IPS-11a (cell line): ENCODE results near the gene FBXW9.
"Not testable (repeated sequence)": the region's sequence is repeated elsewhere in the genome, so short reads cannot be mapped to it uniquely, and the experiment has no call there.

Experiments
- H3K4me3 ChIP-seq: one replicate; pipeline ENCODE4 v1.5.1; 2013; ENCODE audit warnings: low read depth, low read length, control low read depth

Gene FBXW9

DNA sequence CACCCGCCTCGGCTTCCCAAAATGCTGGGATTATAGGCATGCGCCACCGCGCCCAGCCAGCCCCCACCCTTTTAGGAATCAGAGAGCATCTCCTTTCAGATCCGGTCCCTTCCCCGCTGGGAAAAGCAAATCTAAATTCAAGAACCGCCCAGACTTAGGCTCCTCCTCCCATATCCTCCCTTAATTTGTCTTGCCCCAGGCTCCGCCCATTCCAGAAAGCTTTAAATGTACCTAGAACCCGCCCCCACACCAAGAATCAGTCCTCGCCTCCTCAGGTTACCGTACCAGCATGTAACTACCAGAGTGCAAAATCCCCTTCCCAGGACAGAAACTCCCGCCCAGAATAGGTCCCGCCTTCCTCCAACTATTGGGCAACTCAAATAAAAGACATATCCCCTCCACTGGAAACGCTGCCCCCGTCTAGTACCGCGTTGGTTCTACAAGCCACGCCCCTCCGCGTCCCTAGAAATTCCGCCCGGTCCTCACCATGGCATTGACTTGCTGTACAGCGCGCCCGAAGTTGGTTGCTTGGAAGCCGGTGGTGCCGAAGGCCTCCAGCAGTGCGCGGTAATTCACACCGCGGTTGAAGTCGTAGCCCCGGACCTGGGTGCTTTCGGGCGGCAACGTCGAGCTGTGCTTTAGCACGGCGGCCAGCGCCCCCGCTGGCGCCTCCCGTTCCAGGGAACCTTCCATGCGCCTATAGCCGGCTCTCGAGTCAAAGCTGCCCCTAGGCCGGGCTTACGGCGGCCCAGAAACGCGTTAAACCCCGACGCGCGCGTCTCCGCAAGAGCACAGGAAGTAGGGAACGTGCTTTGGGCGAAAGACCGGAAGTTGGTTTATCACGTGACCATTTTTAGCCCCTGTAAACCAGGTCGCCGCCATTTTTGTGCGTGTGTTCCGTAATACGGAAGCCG is 15.1 kb downstream of the FBXW9 start, which contains the start of gene DHPS:
DHPS (minus strand) TSS at position 807 of the 914 bp plus-strand sequence; CDS start at position 693, 114 bp downstream.
- peak within 1 kb of the TSS; percentile 96 for H3K4me3 ChIP-seq

DNA sequence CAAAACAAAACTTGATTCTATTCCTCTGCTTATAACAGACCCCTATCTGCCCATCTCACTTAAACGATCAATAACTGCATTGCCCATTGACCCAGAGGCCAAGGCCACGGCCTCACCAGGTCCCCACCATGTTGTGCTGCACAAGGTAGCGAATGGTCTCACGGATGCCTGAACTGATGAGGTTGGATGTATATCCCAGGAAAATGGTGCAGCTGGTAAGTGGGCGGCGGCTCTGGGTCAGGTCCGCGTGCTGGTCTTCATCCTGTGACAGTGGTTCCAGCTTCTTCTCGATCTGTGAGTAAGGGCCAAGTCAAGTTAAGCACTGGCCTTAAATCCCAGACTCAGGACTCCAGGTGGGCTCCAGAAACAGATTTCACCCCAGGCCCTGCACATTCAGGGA is 16.4 kb downstream of the FBXW9 start:
- no peak overlapping the region for H3K4me3 ChIP-seq

DNA sequence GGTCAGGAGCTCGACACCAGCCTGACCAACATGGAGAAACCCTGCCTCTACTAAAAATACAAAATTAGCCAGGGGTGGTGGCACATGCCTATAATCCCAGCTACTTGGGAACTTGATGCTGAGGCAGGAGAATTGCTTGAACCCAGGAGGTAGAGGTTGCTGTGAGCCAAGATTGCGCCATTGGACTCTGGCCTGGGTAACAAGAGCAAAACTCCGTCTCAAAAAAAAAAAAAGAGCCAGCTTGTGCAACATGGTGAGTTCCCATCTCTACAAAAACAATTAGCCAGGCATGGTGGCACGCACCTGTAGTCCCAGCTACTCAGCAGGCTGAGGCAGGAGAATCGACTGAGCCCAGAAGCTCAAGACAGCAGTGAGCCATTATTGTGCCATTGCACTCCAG is 18.4 kb downstream of the FBXW9 start:
- not testable (repeated sequence) for H3K4me3 ChIP-seq

DNA sequence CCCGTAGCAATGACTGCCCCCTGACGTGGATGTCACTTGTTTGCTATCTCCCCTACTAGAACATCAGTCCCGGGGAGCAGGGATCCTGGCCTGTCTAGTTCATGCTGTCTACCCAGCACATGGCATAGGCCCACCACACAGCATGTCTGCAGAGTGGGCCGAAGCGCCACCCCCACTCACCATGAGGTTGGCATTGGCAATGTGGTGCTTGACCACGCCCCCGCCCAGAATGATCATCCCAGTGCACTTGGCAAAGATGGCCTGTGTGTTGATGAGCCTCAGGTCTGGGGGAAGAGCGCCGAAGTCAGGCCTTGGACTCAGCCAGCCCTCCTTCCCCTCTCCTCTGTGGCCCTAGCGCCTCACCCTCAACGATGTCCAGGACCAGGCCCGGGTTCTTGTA is 19.5 kb downstream of the FBXW9 start:
- no peak overlapping the region for H3K4me3 ChIP-seq

DNA sequence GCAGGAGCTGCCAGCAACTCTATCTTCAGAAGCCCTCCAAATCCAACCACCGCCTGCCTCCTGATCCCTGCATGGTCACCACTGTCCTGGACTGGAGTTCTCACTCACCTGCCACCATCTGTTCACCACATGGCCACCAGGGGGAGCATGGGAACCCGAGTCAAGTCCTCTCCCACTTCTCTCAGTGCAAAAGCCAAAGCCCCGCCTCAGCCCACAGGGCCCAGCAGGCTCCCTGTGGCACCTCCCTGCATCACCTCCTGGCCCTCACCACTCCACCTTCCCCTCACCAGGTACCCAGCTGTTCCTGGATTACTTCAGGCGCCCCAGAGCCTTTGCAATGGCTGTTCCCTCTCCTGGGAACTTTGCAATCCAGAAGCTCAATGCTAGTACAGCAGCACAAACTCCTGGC is 20.0 kb downstream of the FBXW9 start:
- H3K4me3 ChIP-seq = no peak overlapping the region

DNA sequence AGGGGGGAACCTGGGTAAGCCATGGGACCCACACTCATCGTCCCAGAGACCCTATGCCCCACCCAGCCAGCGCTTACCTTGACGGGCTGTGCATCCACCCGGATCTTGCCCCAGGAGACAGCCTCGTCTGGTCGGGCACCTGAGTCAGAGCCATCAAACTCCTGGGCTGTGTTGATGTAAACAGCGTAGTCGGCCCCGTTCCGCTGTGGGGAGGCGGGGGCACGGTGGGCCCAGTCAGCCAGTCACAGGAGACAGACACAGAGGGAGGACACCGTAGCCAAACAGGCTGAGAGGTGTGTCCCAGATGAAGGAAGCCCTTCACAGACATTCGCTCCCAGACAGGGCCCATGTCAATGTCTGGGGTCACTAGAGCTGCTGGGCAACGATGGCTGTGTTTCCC is 20.5 kb downstream of the FBXW9 start:
- H3K4me3 ChIP-seq = no peak overlapping the region

DNA sequence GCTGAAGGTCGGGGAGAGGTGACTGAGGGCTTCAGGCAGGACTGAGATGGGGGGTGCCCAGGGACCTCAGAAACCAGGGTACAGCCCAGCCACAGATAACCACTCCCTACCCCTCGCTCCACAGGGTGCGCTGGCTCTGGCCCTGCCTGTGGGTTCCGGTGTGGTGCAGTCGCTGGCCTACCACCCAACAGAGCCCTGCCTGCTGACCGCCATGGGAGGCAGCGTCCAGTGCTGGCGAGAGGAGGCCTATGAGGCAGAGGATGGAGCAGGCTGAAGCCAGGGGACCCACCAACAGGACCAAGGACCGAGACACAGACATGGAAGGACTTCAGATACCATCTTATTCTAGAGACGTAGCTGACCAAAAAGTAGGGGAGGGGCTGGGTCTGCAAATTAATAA is 21.0 kb downstream of the FBXW9 start:
- no peak overlapping the region for H3K4me3 ChIP-seq

DNA sequence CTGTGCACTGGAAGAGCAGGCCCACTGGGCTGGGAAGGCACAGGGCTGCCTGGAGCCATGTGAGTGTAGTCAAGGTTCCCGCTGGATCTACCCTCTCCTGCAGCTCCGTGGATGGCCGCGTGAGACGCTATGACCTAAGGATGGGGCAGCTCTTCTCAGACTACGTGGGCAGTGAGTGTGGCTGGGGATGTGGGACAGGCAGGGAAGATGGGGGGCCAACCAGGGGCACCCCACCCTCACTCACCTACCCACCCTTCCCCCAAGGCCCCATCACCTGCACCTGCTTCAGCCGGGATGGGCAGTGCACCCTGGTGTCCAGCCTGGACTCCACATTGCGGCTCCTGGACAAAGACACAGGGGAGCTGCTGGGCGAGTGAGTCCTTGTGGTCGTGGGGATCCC is 23.7 kb downstream of the FBXW9 start:
- H3K4me3 ChIP-seq = no peak overlapping the region

DNA sequence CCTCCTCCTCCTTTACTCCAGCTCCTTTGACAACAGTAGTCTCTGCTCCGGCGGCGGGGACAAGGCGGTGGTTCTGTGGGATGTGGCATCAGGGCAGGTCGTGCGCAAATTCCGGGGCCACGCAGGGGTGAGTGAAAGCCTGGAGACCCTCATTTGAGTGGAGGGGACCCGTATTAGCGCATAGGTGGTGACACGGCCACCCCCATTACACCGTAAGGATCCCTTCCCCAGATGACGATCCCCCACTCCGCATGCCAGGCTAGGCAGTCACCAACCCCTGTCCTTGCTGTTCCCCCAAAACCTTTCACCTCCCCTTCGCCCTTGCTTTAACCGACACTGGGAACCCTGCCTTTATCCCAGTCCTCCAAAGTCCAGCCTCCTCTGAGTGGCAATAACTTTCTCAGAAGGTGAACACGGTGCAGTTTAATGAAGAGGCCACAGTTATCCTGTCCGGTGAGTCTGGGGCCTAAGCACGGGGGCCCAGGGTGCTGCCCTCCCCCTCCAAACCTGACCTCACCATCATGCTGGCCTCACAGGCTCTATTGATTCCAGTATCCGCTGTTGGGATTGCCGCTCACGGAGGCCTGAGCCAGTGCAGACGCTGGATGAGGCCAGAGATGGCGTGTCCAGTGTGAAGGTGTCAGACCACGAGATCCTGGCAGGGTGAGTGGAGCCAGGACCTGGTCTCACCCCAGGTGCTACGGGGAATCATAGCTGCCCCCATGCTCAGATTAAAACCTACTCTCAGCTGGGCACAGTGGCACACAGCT is 26.1 kb downstream of the FBXW9 start:
- peak overlapping the region; percentile 90 for H3K4me3 ChIP-seq

DNA sequence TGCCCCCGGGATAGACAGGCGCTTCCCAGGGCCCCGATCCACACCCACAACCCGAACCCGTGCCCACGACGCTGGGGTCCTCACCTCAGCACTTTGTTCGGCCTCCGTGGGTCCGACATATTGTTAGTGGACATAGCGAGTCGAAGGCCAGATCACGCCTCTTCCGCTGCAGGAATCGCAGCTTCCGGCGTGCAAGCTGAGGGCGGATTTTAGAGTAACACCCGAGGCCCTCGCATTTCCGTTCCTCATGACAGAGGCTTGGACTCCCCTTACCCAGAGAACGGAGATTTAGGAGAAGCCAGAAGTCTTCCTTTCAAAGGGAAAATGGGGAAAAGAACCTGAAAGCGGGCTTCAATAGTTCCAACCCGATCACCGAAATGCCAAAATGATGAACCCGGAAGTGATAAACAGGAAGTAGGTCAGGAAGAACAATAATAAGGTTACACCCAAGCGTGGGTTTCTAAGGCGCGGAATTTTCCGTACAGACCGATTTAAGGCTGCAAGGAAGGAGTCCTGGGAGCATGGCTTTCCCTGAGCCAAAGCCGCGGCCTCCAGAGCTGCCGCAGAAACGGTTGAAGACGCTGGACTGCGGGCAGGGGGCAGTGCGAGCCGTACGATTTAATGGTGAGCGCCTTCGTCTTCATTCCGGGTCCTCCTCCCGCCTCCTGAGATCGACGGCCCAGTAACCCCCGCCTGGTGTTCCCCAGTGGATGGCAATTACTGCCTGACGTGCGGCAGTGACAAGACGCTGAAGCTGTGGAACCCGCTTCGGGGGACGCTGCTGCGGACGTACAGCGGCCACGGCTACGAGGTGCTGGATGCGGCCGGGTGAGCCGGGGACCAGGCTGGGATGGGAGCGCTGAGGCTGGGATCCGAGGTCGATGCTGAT is 26.9 kb downstream of the FBXW9 start:
- peak overlapping the region; percentile 90 for H3K4me3 ChIP-seq

DNA sequence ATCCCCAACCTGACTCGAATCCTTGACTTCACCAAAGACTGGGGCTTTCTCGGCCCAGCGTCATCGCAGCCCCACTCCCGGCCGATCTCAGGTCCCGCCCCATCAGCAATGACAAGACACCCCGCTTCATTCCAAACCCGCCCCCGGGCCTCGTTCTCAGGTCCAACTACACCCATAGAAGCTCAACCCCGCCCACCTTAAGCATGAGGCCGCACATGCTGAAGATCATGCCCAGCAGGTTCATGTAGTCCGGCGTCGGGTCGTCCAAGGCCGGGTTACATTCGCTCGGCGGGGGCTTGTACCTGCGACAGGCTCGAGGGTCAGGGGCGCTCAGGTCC is 27.5 kb downstream of the FBXW9 start:
- peak overlapping the region; percentile 90 for H3K4me3 ChIP-seq

DNA sequence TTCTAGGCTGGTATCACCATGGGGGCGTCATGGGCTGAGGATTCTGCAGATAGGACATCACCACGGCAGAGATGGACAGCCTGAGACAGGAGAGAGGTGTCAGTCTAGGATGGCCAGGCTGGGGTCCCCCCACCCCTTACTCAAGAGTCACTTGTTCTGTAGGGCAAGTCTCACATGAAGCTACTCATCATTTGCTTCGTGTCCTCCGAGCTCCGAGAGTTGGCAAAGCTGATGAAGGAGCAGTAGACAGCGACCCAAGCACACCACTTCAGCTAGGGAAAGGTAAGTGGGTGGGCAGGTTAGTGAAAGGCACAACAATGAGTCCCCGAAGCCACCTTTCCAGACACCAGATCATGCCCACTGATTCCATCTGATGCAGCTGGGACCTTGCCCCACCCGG is 28.1 kb downstream of the FBXW9 start:
- H3K4me3 ChIP-seq = peak overlapping the region; percentile 90

DNA sequence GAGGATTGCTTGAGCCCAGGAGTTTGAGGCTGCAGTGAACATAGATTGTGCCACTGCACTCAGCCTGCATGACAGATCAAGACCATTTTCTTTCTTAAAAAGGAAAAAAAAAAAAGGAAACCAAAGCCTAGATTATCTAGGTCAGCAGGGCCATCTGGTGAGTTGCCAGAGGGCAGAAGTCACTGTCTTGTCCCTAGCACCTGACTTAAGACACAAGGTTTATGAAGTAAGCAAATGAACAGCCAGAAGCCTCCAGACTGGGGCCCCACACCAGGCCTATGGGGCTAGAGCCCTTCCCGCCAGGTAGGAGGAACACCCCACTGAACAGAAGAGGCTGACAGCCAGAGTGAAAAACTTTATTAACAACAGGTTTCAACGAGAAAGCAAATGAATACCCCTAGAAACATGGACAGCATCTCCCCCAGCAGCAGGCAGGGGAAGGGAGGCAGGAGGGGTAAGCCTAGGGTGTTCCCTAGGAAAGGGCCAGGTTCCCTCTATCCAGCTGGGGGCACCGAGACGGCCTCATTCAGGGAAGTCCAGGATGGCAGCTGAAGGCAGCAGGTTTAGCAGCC is 28.6 kb downstream of the FBXW9 start:
- no peak overlapping the region for H3K4me3 ChIP-seq

DNA sequence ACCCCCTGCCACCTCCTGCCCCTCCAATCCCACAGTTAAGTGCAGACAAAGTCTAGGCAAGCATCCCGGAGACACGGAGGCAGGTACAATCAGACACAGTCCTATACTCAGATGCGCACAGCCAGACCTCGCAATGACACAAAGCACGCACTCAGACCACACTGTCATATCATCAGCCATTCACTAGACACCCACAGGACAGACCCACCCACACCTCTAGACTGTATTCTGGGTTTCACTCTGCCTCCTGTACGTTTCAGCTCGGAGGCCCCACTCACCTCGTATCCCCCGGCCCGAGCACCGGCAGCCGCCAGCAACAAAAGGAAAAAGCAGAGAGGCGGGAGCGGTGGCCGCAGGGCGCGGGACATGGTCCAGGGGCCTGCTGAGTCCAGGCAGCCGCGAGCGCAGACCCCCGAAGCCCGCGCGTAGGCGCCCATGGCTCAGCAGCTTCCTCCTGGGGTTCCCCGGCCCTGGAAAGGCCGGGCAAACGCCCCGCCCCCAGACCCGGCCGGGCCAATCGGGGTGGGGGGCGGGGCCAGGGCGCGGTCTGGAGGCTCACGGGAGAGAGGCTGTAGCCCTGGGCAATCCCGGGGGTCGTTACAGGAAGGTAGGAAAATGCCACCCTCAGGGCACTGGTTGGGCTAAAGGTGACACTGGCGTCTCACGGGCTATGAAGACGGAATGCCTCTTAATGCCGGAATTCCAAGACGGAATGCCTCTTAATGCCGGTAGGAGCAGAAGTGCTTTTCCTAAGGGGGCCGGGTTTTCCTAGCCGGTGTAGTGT is 30.0 kb downstream of the FBXW9 start, which contains the start of the genes MAN2B1 and WDR83:
MAN2B1 (minus strand) TSS at position 478 of the 784 bp plus-strand sequence; CDS start at position 437, 41 bp downstream.
WDR83 (plus strand) TSS at position 543 of the 784 bp plus-strand sequence. CDS start 2,984 bp downstream, outside the sequence.
- peak within 1 kb of the TSS; percentile 71 for H3K4me3 ChIP-seq

DNA sequence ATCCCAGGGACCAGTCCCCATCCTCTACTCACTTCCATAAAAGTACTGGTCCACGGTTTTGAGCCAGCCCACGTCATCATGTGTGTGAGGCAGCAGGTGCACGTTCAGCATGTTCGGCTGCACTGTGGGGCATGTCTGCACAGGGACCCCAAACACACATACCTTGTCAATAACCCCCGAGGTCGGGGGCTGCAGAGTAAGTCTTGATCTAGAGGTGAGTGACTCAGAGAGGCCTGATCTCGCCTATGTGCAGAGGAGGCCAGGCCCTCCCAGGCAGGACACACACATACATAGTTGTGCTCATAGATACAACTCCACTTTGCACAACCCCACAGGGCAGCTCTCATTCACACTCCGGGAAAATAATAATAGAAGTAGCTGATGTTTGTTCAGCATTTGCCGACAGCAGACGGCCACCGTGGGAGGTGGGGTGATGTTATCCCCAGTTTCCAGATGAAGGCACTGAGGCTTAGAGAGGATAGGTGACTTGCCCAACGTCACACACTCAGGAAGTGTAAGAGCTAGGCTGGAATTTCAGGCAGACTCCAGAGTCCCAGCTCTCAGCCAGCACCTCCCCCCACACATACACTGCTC is 30.7 kb downstream of the FBXW9 start:
- peak overlapping the region; percentile 71 for H3K4me3 ChIP-seq

DNA sequence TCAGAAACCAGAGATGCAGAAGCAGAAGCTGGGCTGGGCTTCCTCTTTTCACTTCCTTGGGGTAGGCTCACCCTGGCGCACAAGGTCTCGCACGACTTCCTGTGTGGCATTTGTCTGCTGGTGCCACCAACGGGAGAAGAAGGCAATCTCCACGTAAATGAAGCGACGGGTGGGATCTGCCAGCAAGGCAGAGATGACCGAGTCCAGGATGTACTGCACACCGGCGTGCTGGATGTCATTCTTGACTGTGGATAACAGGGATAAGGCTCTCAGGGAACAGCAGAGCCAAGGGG is 31.2 kb downstream of the FBXW9 start:
- no peak overlapping the region for H3K4me3 ChIP-seq

DNA sequence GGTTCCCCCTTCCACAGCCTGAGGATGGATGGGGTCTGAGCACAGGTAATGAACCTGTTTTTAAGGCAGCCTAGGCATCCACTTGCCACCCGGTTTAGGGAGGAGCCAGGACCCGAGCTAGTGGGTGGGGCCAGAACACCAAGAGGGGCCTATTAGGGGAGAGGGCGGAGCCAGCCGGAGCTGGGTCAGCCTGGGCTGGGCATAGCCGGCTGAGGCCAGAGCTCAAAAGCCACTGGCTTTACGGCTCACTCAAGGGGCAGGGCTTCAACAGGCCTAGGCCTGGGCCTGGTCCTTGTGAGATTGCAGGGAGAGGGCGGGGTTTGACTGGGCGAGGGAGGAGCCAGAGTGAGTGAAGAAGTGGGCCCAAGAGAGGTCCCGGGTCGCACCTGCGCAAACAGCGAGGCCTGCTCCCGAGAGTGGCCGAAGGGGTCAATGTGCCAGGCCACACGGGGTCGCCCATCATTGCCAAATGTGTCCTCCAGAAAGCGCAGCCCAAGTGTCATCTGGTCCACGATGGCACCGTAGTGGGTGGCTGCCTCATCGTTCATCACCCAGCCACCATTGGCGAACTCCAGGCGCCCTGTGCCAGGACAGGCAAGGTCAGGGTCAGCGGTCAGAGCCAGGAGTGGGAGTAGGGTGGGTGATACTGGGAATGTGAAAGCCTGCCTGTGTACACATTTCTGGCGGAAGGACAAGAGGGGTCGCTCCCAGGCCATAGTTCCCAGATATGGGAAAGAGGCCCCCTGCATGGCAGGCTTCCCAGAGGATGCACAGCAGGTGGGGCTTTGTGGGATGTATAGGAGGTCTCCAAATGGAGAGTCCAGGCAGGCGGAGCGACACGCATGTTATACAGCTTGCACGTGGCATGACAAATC is 31.8 kb downstream of the FBXW9 start:
- H3K4me3 ChIP-seq = no peak overlapping the region

DNA sequence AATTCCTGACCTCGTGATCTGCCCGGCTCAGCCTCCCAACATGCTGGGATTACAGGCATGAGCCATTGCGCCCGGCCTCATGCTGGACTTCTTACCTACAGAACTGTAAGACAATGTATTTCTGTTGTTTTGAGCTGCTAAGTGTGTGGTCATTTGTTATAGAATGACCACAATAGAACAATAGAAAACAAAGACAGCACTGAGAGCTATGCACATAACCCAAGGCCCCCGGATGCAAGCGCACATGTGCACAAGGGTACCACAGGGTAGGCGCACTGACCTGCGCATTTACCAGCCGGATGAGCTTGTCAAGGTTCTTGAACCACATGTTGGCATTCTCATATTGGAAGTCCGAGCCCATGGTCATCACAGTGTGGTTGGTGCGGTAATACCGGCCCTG is 35.5 kb downstream of the FBXW9 start:
- no peak overlapping the region for H3K4me3 ChIP-seq

DNA sequence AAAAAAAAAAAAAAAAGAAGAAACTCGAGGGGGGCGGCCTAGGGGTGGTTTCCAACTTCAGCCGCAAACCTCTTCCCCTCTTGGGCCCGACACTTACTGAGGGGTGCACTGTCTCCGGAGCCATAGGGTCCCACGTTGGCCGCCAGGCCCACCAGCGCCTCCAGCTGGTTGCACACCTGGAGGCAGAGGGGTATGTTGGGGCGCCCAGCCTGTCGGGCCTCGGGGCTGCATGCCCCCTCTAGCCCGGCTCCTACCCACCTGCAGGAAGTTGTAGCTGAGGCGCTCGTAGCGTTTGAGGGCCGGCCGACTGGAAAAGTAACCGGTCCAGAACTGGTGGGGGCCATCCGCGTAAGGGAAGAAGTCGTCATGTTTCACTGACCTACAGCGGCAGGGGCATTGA is 38.5 kb downstream of the FBXW9 start:
- H3K4me3 ChIP-seq = no peak overlapping the region
